GM19395 (cell line): ENCODE results near the gene RMP24.

ENCODE experiments used
- ATAC-seq: cut with Tn5 transposase; IDR thresholded peaks from one replicate; pipeline ENCODE4 v1.9.1; 2021; ENCODE audit warnings: mild to moderate bottlenecking, moderate library complexity; ENCODE audit not compliant: unreplicated experiment

The RMP24 gene

DNA sequence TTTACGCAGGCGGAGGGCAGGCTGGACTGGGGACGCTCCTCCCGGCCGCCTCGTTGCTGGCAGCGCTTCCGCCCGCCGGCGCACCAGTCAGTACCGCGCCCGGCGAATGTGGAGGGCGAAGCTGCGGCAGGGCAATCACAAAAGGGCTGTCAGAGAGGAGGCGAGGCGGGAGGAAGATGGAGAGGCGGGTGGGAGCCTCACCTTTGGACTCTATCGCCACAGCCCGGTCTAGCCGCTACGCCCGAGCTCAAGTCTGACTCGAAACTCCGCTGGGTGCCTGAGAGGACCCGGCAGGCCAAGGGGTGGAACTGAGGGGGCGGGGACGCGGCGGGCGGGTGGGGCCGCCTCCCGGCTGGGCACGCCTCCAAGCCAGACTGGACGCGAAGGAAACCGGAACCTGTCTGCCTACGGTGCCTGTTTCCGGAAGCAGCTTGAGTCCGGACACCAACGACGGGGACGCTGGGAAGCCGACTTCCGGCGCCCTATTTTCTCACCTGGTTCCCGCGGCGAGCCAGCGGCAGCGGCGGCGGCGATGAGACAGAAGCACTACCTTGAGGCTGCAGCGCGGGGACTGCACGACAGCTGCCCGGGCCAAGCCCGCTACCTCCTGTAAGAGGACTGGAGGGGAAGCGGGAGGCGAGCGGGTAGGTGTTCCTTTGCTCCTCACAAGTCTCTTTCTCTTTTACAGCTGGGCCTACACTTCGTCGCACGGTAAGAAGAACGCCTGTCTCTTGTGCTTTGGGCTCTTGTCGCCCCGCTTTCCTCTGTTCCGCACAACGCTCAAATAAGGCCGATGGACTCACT is at the start of gene RMP24:
RMP24 (plus strand) TSS at position 483 of the 804 bp plus-strand sequence.
- peak; percentile 87 for ATAC-seq

DNA sequence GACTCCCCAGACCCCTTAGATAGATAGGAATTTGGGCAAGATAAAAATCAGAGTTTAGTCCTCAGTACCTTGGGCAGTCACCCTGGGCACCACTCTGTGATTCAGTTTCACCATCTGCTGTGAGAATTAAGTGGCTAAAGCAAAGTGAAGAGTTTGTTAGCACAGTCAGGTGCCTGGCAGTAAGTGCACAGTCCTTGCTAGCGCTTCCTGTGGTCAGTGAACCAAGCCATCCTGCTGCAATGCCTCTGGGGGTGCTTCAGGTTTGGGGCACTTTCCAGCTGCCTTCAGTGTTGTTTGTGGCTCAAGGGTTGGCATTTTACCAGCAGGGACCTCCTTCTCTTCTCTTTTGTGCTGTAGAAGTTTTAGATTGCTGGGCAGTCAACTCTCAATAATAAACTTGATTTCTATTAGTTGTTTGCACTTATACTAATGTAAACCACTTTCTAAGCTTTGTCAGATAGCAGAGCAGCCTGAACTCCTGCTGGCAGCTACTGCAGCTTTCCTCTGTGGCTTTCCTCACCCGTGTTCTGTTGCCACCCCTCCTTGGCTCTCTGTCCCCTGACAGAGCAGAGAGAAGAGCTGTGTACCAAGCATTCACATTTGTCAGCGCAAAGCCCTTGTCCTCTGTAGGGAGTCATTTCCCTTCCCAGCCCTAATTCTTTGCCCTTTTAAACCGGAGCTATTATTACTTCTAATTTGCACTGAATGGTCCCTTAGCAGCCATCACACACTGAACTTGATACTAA is 48.4 kb upstream of the RMP24 start:
- no peak for ATAC-seq

DNA sequence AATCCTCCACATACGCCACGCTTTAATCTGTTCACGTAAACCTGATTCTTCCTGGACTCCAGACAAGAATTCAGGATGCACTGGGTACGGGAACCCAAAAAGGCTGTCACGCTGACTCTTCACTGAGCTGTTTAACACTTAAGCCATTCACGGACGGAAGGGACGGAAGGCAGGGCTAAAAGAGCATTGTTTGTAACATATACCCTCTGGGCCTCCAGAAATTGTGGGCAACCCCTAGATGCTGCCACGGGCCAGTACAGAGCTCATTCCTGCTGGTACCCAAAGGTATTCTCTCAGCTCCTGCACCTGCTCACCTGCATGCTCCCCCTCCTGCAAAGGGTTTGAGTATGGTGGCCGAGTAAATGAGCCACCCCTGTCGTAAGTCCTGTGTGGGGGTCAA is 45.6 kb upstream of the RMP24 start:
- ATAC-seq, result no peak

DNA sequence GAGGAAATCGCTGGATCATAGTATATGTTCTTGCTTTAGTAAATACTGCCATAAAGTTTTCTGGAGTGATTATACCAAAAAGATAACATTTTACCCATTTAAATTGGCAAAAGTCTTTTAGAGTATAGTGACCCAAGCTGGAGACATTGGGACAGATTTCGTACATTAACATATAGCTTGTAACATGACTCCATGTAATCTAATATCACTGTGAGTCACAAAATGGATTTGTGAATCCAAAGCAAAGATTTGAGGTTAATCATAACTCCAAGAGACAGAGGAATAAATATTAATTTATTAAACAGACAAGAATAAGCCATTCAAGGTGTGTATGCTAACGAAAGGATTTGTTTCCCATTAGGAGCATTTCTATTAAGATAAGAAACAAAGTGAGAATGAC is 45.0 kb upstream of the RMP24 start:
- no peak for ATAC-seq

DNA sequence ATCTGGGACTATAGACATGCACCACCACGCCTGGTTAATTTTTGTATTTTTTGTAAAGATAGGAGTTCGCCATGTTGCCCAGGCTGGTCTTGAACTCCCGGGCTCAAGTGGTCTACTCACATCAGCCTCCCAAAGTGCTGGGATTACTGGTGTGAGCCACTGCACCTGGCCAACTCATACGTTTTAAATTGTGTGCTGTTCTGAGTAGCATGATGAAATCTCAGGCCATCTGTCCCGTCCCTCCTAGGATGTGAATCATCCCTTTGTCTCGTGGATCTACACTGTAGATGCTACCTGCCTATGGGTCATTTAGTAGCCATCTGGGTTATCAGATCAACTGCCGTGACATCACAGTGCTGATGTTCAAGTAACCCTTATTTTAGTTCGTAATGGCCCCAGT is 38.5 kb upstream of the RMP24 start:
- ATAC-seq, result no peak

DNA sequence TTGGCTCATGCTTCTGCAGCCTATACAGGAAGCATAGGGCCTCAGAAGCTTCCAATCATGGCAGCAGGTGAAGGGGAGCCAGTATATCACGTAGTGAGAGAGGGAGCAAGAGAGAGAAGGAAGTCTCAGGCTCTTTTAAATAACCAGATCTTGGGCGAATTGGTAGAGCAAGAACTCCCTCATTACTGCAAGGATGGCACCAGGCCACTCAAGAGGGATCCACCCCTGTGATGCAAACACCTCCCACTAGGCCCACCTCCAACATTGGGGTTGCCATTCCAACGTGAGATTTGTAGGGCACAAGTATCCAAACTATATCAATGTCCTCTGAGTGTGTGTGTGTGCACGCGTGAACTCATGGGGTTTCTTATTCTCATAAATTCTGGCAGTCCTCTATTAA is 37.6 kb upstream of the RMP24 start:
- no peak for ATAC-seq

DNA sequence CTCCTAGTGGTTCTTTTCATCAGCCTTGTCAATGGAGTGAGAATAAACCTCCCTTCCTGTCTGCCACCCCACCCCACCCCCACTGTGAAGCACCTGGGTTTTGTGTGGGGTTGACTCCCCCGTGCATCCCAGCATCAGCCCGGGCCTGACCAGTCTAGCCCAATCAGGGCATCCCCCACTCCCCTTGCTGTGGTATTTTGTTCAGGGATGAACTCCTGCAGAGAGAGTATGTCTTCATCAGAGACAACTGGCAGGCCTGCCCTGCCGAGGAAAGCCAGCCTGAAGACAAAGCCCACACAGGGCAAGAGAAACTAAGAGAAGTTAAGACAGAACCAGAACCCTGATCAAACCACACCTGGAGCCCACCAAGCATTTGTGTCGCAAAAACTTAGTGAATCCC is 36.7 kb upstream of the RMP24 start:
- ATAC-seq, result no peak

DNA sequence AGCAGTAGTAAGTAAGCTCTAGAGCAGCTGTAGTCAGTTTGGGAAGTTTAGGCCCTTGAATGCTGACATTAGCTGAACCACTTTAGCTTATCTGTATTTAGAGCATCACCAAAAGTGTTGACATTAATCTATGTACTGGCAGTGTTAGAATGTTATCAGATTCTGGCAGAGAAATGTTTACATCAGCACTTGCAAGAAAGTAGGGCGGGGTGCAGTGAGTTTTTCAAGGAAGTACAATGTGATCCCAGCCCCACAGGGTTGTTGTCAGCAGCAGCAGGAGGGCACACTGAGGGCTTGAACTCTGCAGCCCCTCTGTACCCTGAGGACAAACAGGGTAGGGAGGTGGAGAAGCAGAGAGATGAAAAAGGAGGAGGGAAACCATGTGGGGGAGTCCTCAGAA is 35.5 kb upstream of the RMP24 start:
- ATAC-seq, result no peak

DNA sequence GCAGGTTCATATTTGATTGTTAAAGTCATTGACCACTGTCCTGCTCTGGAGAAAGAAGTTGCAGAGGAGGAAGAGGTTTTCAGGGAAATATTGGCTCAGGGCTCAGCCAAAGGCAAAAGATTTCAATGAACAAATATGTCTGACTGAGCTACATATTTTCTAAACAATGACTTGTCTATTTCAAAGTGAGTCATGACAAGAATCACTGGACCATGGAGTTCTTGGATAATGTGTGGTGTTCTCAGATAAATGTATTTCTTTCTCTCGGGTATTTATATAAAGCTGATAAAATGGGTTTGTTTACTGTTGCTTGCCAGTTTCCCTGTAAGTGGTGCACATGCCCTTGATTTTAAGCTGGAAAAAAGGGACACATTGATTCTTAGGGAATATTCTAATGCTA is 34.3 kb upstream of the RMP24 start:
- no peak for ATAC-seq

DNA sequence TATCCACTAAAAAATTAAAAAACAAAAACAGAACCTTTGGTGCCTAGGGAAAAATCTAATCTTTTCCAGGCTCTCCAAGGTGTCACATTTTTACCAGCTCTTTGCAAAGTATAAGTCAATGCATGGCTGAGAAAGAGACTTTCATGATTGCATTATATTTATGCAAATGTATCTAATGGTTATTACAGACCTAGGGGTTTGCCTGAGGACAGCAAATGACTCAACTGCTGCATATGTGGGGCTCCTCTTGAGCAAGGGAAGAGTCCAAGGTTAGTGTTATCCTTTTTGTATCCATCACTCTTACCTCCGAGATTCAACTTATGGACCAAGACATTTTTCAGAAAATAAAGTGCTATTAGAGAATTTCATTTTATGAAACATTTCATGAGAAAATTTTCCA is 33.9 kb upstream of the RMP24 start:
- no peak for ATAC-seq

DNA sequence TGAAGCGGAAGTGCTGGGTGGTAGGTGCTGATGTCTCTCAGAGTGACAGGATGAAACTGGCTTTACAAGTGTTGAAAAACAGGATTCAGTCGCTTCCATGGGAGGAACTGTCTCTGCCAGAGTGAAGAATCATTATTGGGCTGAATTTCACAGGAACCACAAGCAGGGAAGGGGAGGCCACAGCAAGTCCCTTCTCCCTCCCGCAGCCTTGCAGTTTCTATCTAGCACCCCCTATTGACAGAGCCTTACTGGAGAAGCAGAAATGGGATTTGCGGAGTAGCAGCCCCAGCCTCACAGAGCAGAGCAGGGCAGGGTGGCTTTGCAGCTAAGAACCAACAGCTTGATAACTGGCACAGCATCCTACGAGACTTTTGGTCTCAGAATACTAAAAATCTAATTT is 33.3 kb upstream of the RMP24 start:
- ATAC-seq, result no peak

DNA sequence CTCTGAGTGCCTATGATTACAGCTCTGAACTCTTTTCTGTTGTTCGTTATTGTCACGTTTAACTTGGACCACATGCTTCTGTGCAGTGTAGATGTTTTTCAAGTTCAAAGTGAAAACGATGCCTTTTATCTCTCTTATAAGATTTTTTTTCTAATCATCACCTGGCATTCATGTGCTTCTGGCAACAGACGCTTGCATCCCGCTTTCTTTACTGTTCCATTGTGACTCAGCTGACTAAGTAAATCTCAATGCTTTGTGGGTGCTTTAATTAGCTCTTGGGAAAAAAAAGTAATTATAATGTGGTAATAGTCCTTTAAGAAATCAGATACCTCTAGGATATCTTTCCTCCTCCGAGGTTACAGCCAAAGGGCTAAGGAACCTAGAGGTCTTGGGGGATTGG is 31.2 kb upstream of the RMP24 start:
- no peak for ATAC-seq

DNA sequence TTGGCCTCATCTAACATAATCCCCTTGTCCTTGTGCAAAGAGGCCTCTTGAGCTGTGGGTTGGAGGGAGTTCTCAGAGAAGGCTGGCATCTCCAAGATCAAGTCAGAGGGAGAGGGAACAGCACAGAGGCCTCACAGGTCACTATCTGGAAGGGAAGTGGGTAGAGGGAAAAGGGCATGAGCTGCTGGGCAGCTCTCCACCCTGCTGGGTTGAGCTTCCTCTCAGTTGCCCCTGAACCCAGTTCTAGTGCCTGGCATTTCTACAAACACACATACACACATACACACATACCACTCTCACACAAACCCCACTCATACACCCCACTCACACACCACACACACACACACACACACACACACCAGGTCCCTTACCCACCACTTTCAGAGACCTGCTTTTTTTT is 30.3 kb upstream of the RMP24 start:
- no peak for ATAC-seq

DNA sequence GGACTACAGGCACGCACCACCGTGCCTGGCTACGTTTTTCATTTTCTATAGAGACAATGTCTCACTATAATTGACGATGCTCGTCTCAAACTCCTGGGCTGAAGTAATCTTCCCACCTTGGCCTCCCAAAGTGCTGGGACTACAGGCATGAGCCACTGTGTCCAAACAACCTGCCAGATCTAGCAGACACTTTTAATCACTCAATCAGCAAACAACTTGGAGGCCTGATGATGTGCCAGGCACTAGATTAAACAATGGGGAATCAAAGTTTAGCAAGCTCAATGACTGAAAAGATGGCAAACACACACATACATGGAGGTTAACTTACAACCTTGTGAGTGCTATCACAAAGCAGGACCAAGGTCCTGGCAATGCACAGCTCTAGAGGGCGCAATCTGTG is 29.8 kb upstream of the RMP24 start:
- no peak for ATAC-seq

DNA sequence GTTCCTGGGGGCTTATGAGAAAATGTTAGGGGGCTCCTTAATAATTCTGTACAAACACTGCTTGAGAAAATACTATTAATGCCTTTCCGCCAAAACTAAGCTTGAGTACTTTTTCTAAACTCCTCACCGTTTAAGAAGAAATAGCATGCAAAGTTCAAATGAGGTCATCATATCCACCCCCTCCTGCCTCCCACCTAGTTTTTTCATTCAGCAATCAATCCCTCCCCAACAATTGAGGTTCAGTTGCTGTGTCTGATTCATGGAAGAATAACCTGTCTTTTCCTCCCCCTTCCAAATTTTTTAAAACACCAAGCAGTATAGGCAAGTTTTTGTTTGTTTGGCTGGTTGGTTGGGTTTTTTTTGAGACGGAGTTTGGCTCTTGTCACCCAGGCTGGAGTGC is 24.4 kb upstream of the RMP24 start:
- no peak for ATAC-seq

DNA sequence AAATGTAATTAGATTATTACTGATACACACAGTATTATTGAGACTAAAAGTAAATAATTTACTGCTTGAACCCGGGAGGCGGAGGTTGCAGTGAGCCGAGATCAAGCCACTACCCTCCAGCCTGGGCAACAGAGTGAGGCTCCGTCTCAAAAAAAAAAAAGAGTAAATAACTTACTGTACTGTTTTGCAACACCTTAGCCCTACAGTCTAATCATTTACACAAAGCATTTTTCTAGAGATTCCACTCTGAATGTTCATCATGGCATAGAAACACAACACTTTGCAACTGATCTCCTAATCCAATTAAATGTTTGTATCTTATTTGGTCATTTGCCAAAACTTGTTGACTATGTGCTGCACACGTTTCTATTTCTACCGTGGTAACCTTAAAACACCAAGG is 23.4 kb upstream of the RMP24 start:
- ATAC-seq, result no peak

DNA sequence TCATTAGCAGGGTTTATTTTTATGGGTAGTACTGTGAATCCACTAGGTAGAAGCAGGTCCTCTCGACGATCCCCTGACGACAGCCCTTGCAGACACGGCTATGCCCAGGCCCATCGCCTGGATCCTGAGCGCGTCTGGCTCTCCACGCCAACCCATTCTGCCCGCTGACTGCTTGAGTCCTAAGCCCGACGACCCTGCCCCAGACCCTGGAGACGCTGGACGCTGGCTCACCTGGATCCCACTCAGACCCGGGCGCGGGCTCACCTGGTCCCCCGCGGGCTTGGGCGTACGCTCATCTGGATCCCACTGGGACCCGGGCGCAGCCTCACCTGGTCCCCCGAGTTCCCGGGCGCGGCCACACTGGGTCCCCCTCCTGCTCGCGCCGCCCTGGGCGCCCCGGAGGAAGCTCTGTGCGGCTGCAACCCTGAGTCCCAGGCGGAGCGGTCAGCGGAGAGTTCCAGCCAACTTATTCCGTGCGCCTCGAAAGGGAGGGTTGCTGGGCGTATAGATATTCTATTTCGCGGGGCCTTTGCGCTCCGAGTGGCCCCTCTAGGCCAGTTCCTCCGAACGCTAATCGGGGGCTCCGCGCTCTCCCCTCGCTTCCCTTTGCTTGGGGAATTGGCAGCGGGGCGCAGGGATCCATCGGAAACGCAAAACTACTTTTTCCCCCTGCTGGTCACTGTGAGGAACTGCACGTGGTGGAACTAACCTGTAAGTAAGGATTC is 22.4 kb upstream of the RMP24 start:
- peak; percentile 83 for ATAC-seq

DNA sequence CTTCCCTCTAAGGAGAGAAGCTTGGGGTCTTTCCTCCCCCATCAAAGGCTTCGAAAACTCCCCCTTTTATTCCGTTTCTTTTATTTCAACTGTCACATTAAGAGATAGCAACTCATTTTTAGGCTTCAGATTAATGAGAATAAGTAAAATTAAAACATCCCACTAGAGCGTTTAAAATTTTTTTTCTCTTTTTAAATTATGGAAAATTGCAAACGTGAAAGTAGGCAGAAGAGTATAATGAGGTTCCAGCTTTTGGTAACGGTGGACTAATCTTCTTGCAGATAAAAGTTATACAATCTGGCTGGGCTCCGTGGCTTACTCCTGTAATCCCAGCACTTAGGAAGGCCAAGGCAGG is 21.9 kb upstream of the RMP24 start:
- no peak for ATAC-seq

DNA sequence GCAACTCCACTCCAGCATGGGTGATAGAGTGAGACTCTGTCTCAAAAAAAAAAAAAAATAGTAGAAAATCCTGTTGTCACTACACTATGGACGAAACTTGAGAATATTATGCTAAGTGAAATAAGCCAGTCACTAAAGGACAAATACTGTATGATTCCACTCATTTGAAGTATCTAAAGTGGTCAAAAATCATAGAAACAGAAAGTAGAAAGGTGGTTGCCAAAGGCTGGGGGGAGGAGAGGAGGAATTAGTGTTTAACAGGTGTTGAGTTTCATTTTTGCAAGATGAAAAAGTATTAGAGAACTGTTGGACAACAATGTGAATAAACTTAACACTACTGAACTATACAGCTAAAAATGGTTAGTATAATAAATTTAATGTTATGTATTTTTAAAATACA is 18.8 kb upstream of the RMP24 start:
- peak; percentile 75 for ATAC-seq

DNA sequence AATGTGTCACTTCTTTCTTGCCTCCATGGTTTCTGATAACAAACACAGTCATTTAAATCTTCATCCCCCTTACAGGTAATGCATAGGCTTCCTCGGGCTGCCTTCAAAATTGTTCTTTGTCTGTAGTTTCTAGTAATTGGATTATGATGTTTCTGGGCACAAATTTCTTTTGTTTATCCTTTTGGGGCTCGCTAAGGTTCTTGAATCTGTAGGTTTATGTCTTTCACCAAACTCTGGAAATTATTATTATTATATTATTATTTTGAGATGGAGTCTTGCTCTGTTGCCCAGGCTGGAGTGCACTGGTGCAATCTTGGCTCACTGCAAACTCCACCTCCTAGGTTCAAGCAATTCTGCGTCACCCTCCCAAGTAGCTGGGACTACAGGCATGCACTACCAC is 16.3 kb upstream of the RMP24 start:
- no peak for ATAC-seq

DNA sequence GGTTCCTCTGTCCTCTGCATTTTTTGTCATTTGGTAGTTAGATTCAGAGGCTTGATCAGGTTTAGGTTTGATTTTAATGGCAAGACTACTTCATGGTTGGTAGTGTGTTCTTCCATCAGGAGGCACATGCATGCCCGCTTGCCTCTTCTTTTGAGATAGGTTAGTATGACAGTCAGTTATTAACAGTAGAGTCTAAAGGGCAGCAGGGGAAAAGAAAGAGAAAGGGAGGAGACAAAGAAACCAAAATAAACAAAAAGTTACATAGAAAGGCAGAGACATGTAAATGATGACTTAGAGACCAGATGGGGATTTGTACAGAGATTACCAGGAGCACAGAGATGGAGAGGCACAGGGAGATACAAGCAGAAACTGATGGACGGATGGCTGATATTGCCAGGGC is 10.2 kb upstream of the RMP24 start:
- no peak for ATAC-seq

DNA sequence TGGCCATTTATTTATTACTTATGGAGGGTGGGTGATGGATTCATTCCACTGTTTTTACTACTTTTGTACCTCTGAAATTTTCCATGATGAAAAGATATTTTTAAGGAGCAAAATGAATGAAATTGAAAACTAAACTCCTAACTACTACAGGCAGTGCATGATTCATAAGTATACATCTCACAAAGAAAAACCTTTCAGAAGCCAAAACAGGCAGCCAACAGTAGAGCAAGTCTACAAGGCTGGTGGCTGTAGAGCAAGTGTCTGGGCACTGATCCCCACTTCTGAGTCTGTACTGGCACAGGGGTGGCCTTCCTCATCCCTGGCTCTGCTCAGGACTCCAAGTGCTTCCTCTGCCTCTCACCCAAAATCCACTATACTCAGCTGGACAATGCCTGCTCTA is 8.2 kb upstream of the RMP24 start:
- ATAC-seq, result no peak
